ENCODE data around the gene NUP155. TPM values are rescaled to one million over a fixed set of nuclear protein-coding genes. Genes with fewer than 3 reads are reported as not detected.

The NUP155 gene
- total and polyA plus RNA-seq, 2 experiments from 2014 or later, result 24.3 to 94.6 TPM

DNA sequence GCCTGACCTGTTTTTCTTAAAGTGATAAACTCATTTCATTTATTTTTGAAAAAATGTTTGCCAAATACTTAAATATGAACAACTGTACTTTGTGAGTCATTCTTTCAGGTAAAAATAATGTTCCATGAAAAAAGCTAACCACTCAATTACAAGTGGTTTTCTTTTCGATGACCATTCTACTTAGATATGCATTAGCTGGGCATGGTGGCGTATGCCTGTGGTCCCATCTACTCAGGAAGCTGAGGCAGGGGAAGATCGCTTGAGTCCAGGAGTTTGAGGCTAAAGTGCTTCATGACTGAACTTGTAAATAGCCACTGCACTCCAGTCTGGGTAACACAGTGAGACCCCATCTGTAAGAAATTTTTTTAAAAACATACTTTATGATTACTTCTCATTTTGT lies 4.2 kb upstream of the NUP155 start:
- Histone ChIP-seq H2AFZ (no peak overlapping the region), H3K27me3 (ENCODE audit: insufficient read depth) (no peaks in the 10 kb centered on the region), H4K20me1 (replicated peaks; ENCODE audit: insufficient read depth) (no peaks in the 10 kb centered on the region), H3K4me3 (no peak overlapping the region), H3K36me3 (ENCODE audit: insufficient read depth) (no peaks in the 10 kb centered on the region), H3K27ac (ENCODE audit: low read depth) (no peak overlapping the region), H3F3A (replicated peaks; ENCODE audit: low read depth) (no peaks in the 10 kb centered on the region), H3K4me2 (no peak overlapping the region), H3K79me2 (replicated peaks; ENCODE audit: insufficient read depth) (peaks cover 15% of the 10 kb centered on the region), H3K9me2 (ENCODE audit: insufficient read depth) (no peaks in the 10 kb centered on the region), H3K4me1 (ENCODE audit: insufficient read depth) (0 out of 2 replicates have a peak, but pooled peaks cover 4% of the 10 kb centered on the region)
- no peak overlapping the region for H3K4me3 Mint-ChIP-seq
- TF ChIP-seq STAT1 (IDR thresholded peaks at IDR 0.05; ENCODE audit: unreplicated experiment), result no peak
- TF ChIP-seq, protein P1, sequence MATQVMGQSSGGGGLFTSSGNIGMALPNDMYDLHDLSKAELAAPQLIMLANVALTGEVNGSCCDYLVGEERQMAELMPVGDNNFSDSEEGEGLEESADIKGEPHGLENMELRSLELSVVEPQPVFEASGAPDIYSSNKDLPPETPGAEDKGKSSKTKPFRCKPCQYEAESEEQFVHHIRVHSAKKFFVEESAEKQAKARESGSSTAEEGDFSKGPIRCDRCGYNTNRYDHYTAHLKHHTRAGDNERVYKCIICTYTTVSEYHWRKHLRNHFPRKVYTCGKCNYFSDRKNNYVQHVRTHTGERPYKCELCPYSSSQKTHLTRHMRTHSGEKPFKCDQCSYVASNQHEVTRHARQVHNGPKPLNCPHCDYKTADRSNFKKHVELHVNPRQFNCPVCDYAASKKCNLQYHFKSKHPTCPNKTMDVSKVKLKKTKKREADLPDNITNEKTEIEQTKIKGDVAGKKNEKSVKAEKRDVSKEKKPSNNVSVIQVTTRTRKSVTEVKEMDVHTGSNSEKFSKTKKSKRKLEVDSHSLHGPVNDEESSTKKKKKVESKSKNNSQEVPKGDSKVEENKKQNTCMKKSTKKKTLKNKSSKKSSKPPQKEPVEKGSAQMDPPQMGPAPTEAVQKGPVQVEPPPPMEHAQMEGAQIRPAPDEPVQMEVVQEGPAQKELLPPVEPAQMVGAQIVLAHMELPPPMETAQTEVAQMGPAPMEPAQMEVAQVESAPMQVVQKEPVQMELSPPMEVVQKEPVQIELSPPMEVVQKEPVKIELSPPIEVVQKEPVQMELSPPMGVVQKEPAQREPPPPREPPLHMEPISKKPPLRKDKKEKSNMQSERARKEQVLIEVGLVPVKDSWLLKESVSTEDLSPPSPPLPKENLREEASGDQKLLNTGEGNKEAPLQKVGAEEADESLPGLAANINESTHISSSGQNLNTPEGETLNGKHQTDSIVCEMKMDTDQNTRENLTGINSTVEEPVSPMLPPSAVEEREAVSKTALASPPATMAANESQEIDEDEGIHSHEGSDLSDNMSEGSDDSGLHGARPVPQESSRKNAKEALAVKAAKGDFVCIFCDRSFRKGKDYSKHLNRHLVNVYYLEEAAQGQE (IDR thresholded peaks at IDR 0.05; ENCODE audit: unreplicated experiment), result no peak
- TF ChIP-seq NANOG (IDR thresholded peaks at IDR 0.05; ENCODE audit: borderline replicate concordance), result no peak
- TF ChIP-seq, protein P2, sequence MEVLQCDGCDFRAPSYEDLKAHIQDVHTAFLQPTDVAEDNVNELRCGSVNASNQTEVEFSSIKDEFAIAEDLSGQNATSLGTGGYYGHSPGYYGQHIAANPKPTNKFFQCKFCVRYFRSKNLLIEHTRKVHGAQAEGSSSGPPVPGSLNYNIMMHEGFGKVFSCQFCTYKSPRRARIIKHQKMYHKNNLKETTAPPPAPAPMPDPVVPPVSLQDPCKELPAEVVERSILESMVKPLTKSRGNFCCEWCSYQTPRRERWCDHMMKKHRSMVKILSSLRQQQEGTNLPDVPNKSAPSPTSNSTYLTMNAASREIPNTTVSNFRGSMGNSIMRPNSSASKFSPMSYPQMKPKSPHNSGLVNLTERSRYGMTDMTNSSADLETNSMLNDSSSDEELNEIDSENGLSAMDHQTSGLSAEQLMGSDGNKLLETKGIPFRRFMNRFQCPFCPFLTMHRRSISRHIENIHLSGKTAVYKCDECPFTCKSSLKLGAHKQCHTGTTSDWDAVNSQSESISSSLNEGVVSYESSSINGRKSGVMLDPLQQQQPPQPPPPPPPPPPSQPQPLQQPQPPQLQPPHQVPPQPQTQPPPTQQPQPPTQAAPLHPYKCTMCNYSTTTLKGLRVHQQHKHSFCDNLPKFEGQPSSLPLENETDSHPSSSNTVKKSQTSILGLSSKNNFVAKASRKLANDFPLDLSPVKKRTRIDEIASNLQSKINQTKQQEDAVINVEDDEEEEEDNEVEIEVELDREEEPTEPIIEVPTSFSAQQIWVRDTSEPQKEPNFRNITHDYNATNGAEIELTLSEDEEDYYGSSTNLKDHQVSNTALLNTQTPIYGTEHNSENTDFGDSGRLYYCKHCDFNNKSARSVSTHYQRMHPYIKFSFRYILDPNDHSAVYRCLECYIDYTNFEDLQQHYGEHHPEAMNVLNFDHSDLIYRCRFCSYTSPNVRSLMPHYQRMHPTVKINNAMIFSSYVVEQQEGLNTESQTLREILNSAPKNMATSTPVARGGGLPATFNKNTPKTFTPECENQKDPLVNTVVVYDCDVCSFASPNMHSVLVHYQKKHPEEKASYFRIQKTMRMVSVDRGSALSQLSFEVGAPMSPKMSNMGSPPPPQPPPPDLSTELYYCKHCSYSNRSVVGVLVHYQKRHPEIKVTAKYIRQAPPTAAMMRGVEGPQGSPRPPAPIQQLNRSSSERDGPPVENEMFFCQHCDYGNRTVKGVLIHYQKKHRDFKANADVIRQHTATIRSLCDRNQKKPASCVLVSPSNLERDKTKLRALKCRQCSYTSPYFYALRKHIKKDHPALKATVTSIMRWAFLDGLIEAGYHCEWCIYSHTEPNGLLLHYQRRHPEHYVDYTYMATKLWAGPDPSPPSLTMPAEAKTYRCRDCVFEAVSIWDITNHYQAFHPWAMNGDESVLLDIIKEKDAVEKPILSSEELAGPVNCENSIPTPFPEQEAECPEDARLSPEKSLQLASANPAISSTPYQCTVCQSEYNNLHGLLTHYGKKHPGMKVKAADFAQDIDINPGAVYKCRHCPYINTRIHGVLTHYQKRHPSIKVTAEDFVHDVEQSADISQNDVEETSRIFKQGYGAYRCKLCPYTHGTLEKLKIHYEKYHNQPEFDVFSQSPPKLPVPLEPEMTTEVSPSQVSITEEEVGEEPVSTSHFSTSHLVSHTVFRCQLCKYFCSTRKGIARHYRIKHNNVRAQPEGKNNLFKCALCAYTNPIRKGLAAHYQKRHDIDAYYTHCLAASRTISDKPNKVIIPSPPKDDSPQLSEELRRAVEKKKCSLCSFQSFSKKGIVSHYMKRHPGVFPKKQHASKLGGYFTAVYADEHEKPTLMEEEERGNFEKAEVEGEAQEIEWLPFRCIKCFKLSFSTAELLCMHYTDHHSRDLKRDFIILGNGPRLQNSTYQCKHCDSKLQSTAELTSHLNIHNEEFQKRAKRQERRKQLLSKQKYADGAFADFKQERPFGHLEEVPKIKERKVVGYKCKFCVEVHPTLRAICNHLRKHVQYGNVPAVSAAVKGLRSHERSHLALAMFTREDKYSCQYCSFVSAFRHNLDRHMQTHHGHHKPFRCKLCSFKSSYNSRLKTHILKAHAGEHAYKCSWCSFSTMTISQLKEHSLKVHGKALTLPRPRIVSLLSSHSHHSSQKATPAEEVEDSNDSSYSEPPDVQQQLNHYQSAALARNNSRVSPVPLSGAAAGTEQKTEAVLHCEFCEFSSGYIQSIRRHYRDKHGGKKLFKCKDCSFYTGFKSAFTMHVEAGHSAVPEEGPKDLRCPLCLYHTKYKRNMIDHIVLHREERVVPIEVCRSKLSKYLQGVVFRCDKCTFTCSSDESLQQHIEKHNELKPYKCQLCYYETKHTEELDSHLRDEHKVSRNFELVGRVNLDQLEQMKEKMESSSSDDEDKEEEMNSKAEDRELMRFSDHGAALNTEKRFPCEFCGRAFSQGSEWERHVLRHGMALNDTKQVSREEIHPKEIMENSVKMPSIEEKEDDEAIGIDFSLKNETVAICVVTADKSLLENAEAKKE (CRISPR knock-in tag; IDR thresholded peaks at IDR 0.05), result no peak
- TF ChIP-seq EZH2 (IDR thresholded peaks at IDR 0.05; ENCODE audit: low read depth, unreplicated experiment), result no peak
- TF ChIP-seq POLR2AphosphoS5 (IDR thresholded peaks at IDR 0.05; ENCODE audit: low read depth), result no peak
- no peak for TF ChIP-seq ZNF331 (CRISPR knock-in tag; IDR thresholded peaks at IDR 0.05; ENCODE audit: low read depth)
- TF ChIP-seq EZH2phosphoT487 (IDR thresholded peaks at IDR 0.05; ENCODE audit: unreplicated experiment), result no peak
- no peak for TF ChIP-seq JUNB (IDR thresholded peaks at IDR 0.05; ENCODE audit: unreplicated experiment)
- TF ChIP-seq, protein P3, sequence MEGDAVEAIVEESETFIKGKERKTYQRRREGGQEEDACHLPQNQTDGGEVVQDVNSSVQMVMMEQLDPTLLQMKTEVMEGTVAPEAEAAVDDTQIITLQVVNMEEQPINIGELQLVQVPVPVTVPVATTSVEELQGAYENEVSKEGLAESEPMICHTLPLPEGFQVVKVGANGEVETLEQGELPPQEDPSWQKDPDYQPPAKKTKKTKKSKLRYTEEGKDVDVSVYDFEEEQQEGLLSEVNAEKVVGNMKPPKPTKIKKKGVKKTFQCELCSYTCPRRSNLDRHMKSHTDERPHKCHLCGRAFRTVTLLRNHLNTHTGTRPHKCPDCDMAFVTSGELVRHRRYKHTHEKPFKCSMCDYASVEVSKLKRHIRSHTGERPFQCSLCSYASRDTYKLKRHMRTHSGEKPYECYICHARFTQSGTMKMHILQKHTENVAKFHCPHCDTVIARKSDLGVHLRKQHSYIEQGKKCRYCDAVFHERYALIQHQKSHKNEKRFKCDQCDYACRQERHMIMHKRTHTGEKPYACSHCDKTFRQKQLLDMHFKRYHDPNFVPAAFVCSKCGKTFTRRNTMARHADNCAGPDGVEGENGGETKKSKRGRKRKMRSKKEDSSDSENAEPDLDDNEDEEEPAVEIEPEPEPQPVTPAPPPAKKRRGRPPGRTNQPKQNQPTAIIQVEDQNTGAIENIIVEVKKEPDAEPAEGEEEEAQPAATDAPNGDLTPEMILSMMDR (conservative IDR thresholded peaks at IDR 0.05; ENCODE audit: low read depth in 2 of 2), result no peak
- TF ChIP-seq ZNF114 (CRISPR knock-in tag; IDR thresholded peaks at IDR 0.05), result no peak
- H3K36me3 Mint-ChIP-seq (ENCODE audit: low read depth), result peaks cover 6% of the 10 kb centered on the region; the same call in 1 of the 3 replicates
- H3K9me3 Mint-ChIP-seq, result no peaks in the 10 kb centered on the region
- ATAC-seq (no peak), DNase-seq (ENCODE audit: low spot score) (no peak)
- H3K4me1 Mint-ChIP-seq, result peaks cover 5% of the 10 kb centered on the region; the same call in 2 of the 3 replicates
- H3K27ac Mint-ChIP-seq, result no peak overlapping the region
- H3K27me3 Mint-ChIP-seq (ENCODE audit: insufficient read depth, low read depth, poor library complexity), result peaks cover 5% of the 10 kb centered on the region

Measured in GM23338 (cell line).